HG02759 (cell line): Measurements from ENCODE around the gene CCDC150.

Experiments used
- ATAC-seq: cut with Tn5 transposase; IDR thresholded peaks from one replicate; pipeline ENCODE4 v1.9.1; 2021; ENCODE audit warnings: mild to moderate bottlenecking, moderate library complexity; ENCODE audit not compliant: unreplicated experiment

The CCDC150 gene

GRCh38 chr2:196758474-196759377 is 119.2 kb downstream of the CCDC150 start:
- ATAC-seq, result no peak

- ATAC-seq, result no peak
Measured at GRCh38 chr2:196759378-196759706, 119.8 kb downstream of the CCDC150 start.

GRCh38 chr2:196767101-196767500 is 127.6 kb downstream of the CCDC150 start:
- ATAC-seq, result no peak
